ENCODE data around the gene ZNF835. TPM values are rescaled to one million over a fixed set of nuclear protein-coding genes. Genes with fewer than 3 reads are reported as not detected.

The ZNF835 gene
- total and polyA plus RNA-seq, 2 experiments from 2014 or later, result 0.32 to 1.7 TPM

DNA sequence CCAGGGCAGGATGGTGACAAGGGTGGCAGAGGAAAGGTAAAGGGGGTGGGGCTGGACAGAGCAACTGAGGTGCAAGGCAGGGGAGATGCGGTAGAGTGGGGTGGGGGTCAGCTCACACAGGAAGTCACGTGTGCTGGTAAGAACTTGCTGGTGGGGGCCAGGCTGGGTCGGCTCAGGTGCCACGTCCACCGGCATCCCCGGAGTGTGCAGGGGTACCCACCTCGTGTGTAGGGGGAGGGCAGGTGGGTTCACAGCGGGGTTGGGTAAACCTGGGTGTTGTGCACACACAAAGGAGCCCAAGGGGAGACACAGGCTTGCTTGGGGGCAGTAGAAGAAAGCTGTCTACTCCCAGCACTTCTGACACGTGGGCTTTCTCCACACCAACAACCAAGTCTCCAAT is 2.9 kb downstream of the ZNF835 start:
- Histone ChIP-seq H3K27me3 (ENCODE audit: insufficient read depth) (no peaks in the 10 kb centered on the region), H3K4me2 (no peak overlapping the region), H3K79me2 (replicated peaks; ENCODE audit: insufficient read depth) (no peaks in the 10 kb centered on the region), H3K9me2 (ENCODE audit: insufficient read depth) (no peaks in the 10 kb centered on the region), H3K4me1 (ENCODE audit: insufficient read depth) (no peaks in the 10 kb centered on the region), H3K4me3 (no peak overlapping the region), H3K36me3 (ENCODE audit: insufficient read depth) (no peaks in the 10 kb centered on the region), H3F3A (replicated peaks; ENCODE audit: low read depth) (no peaks in the 10 kb centered on the region), H4K20me1 (replicated peaks; ENCODE audit: insufficient read depth) (no peaks in the 10 kb centered on the region), H2AFZ (no peak overlapping the region), H3K27ac (ENCODE audit: low read depth) (no peak overlapping the region)
- Mint-ChIP-seq H3K27ac (no peak overlapping the region), H3K36me3 (ENCODE audit: low read depth) (peaks cover 40% of the 10 kb centered on the region), H3K27me3 (ENCODE audit: insufficient read depth, low read depth, poor library complexity) (peaks cover 12% of the 10 kb centered on the region), H3K4me1 (no peaks in the 10 kb centered on the region), H3K9me3 (peaks cover 87% of the 10 kb centered on the region), H3K4me3 (no peak overlapping the region)
- DNase-seq (ENCODE audit: low spot score) (no peak), ATAC-seq (no peak)
- no peak for TF ChIP-seq JUNB (IDR thresholded peaks at IDR 0.05; ENCODE audit: unreplicated experiment)
- TF ChIP-seq NANOG (IDR thresholded peaks at IDR 0.05; ENCODE audit: borderline replicate concordance), result no peak
- no peak for TF ChIP-seq EZH2phosphoT487 (IDR thresholded peaks at IDR 0.05; ENCODE audit: unreplicated experiment)
- no peak for TF ChIP-seq ZNF114 (CRISPR knock-in tag; IDR thresholded peaks at IDR 0.05)
- TF ChIP-seq CREB1 (CRISPR knock-in tag; IDR thresholded peaks at IDR 0.05; ENCODE audit: low read depth), result no peak
- no peak for TF ChIP-seq EZH2 (IDR thresholded peaks at IDR 0.05; ENCODE audit: low read depth, unreplicated experiment)
- TF ChIP-seq, protein P1, sequence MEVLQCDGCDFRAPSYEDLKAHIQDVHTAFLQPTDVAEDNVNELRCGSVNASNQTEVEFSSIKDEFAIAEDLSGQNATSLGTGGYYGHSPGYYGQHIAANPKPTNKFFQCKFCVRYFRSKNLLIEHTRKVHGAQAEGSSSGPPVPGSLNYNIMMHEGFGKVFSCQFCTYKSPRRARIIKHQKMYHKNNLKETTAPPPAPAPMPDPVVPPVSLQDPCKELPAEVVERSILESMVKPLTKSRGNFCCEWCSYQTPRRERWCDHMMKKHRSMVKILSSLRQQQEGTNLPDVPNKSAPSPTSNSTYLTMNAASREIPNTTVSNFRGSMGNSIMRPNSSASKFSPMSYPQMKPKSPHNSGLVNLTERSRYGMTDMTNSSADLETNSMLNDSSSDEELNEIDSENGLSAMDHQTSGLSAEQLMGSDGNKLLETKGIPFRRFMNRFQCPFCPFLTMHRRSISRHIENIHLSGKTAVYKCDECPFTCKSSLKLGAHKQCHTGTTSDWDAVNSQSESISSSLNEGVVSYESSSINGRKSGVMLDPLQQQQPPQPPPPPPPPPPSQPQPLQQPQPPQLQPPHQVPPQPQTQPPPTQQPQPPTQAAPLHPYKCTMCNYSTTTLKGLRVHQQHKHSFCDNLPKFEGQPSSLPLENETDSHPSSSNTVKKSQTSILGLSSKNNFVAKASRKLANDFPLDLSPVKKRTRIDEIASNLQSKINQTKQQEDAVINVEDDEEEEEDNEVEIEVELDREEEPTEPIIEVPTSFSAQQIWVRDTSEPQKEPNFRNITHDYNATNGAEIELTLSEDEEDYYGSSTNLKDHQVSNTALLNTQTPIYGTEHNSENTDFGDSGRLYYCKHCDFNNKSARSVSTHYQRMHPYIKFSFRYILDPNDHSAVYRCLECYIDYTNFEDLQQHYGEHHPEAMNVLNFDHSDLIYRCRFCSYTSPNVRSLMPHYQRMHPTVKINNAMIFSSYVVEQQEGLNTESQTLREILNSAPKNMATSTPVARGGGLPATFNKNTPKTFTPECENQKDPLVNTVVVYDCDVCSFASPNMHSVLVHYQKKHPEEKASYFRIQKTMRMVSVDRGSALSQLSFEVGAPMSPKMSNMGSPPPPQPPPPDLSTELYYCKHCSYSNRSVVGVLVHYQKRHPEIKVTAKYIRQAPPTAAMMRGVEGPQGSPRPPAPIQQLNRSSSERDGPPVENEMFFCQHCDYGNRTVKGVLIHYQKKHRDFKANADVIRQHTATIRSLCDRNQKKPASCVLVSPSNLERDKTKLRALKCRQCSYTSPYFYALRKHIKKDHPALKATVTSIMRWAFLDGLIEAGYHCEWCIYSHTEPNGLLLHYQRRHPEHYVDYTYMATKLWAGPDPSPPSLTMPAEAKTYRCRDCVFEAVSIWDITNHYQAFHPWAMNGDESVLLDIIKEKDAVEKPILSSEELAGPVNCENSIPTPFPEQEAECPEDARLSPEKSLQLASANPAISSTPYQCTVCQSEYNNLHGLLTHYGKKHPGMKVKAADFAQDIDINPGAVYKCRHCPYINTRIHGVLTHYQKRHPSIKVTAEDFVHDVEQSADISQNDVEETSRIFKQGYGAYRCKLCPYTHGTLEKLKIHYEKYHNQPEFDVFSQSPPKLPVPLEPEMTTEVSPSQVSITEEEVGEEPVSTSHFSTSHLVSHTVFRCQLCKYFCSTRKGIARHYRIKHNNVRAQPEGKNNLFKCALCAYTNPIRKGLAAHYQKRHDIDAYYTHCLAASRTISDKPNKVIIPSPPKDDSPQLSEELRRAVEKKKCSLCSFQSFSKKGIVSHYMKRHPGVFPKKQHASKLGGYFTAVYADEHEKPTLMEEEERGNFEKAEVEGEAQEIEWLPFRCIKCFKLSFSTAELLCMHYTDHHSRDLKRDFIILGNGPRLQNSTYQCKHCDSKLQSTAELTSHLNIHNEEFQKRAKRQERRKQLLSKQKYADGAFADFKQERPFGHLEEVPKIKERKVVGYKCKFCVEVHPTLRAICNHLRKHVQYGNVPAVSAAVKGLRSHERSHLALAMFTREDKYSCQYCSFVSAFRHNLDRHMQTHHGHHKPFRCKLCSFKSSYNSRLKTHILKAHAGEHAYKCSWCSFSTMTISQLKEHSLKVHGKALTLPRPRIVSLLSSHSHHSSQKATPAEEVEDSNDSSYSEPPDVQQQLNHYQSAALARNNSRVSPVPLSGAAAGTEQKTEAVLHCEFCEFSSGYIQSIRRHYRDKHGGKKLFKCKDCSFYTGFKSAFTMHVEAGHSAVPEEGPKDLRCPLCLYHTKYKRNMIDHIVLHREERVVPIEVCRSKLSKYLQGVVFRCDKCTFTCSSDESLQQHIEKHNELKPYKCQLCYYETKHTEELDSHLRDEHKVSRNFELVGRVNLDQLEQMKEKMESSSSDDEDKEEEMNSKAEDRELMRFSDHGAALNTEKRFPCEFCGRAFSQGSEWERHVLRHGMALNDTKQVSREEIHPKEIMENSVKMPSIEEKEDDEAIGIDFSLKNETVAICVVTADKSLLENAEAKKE (CRISPR knock-in tag; IDR thresholded peaks at IDR 0.05), result no peak
- TF ChIP-seq ZNF331 (CRISPR knock-in tag; IDR thresholded peaks at IDR 0.05; ENCODE audit: low read depth), result no peak
- no peak for TF ChIP-seq STAT1 (IDR thresholded peaks at IDR 0.05; ENCODE audit: unreplicated experiment)
- TF ChIP-seq, protein P2, sequence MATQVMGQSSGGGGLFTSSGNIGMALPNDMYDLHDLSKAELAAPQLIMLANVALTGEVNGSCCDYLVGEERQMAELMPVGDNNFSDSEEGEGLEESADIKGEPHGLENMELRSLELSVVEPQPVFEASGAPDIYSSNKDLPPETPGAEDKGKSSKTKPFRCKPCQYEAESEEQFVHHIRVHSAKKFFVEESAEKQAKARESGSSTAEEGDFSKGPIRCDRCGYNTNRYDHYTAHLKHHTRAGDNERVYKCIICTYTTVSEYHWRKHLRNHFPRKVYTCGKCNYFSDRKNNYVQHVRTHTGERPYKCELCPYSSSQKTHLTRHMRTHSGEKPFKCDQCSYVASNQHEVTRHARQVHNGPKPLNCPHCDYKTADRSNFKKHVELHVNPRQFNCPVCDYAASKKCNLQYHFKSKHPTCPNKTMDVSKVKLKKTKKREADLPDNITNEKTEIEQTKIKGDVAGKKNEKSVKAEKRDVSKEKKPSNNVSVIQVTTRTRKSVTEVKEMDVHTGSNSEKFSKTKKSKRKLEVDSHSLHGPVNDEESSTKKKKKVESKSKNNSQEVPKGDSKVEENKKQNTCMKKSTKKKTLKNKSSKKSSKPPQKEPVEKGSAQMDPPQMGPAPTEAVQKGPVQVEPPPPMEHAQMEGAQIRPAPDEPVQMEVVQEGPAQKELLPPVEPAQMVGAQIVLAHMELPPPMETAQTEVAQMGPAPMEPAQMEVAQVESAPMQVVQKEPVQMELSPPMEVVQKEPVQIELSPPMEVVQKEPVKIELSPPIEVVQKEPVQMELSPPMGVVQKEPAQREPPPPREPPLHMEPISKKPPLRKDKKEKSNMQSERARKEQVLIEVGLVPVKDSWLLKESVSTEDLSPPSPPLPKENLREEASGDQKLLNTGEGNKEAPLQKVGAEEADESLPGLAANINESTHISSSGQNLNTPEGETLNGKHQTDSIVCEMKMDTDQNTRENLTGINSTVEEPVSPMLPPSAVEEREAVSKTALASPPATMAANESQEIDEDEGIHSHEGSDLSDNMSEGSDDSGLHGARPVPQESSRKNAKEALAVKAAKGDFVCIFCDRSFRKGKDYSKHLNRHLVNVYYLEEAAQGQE (IDR thresholded peaks at IDR 0.05; ENCODE audit: unreplicated experiment), result no peak
- TF ChIP-seq POLR2AphosphoS5 (IDR thresholded peaks at IDR 0.05; ENCODE audit: low read depth), result no peak
- TF ChIP-seq, protein P3, sequence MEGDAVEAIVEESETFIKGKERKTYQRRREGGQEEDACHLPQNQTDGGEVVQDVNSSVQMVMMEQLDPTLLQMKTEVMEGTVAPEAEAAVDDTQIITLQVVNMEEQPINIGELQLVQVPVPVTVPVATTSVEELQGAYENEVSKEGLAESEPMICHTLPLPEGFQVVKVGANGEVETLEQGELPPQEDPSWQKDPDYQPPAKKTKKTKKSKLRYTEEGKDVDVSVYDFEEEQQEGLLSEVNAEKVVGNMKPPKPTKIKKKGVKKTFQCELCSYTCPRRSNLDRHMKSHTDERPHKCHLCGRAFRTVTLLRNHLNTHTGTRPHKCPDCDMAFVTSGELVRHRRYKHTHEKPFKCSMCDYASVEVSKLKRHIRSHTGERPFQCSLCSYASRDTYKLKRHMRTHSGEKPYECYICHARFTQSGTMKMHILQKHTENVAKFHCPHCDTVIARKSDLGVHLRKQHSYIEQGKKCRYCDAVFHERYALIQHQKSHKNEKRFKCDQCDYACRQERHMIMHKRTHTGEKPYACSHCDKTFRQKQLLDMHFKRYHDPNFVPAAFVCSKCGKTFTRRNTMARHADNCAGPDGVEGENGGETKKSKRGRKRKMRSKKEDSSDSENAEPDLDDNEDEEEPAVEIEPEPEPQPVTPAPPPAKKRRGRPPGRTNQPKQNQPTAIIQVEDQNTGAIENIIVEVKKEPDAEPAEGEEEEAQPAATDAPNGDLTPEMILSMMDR (conservative IDR thresholded peaks at IDR 0.05; ENCODE audit: low read depth in 2 of 2), result no peak
- TF ChIP-seq, protein P4, sequence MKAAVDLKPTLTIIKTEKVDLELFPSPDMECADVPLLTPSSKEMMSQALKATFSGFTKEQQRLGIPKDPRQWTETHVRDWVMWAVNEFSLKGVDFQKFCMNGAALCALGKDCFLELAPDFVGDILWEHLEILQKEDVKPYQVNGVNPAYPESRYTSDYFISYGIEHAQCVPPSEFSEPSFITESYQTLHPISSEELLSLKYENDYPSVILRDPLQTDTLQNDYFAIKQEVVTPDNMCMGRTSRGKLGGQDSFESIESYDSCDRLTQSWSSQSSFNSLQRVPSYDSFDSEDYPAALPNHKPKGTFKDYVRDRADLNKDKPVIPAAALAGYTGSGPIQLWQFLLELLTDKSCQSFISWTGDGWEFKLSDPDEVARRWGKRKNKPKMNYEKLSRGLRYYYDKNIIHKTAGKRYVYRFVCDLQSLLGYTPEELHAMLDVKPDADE (IDR thresholded peaks at IDR 0.05), result no peak
